ENCODE data around the gene TTC13.
"Not testable (repeated sequence)": the region's sequence is repeated elsewhere in the genome, so short reads cannot be mapped to it uniquely, and the experiment has no call there.

The TTC13 gene

DNA sequence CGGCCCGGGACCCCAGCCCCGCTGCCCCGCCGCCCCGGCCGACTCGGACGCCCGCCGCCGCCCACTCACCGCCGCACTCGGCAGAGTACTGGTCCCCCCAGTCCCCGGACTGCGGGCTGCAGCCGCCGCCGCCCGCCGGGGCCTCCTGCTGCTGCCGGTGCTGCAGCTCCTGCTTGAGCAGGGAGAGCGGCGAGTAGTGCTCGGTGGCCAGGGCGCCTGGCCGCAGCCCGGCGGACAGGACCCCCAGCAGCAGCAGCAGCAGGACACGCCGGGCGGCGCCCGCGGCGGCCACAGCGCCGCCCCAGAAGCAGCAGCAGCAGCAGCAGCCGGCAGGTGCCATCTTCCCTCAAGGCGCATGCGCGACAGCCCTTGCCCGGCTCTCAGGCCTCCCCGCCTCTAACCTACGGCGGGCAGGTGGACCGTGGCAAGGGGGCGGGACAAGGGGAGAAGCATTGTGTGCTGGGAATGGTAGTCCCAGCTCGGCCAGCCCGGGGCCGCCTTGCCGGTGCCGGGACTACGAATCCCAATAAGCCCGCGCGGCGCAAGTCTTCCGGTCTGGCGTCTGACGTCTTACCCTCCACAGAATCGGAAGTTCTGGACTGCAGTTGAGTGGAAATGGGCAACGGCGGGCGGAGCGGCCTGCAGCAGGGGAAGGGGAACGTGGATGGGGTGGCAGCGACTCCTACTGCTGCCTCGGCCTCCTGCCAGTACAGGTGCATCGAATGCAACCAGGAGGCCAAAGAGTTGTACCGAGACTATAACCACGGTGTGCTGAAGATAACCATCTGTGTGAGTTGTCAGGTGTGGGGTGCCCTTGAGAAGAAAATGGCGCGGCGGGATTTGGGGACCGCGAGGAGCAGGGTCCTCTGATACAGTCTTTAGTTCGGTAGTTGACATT, at the start of gene TTC13, which contains the start of gene ARV1:
Gene TTC13, minus strand, starts transcription at position 371 of the 898 bp plus-strand sequence. Its CDS starts 31 bp downstream, at position 340.
Gene ARV1, plus strand, starts transcription at position 604 of the 898 bp plus-strand sequence. Its CDS starts 12 bp downstream, at position 616.
- peak; percentile 98 for DNase-seq (ENCODE audit: low read depth)

DNA sequence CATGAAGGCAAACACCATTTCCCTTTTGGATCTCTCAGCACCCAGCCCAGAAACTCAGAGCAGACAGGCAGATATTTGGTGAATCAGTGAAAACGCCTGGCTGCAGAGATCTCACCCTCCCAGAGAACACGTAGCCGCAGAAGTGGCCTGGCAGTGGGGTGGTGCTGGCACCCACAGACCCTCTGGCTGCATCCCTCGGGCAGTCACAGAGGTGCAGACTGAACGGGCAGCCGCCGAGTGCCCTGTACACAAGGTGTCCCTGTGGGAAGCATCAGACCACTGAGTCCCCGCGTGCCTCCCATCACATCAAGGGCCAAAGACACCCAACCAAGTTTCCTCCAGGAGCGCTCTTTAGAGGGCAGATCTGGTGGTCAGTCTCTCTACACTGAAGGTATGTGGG, 49.3 kb upstream of the TTC13 start:
- no peak for DNase-seq (ENCODE audit: low read depth)

DNA sequence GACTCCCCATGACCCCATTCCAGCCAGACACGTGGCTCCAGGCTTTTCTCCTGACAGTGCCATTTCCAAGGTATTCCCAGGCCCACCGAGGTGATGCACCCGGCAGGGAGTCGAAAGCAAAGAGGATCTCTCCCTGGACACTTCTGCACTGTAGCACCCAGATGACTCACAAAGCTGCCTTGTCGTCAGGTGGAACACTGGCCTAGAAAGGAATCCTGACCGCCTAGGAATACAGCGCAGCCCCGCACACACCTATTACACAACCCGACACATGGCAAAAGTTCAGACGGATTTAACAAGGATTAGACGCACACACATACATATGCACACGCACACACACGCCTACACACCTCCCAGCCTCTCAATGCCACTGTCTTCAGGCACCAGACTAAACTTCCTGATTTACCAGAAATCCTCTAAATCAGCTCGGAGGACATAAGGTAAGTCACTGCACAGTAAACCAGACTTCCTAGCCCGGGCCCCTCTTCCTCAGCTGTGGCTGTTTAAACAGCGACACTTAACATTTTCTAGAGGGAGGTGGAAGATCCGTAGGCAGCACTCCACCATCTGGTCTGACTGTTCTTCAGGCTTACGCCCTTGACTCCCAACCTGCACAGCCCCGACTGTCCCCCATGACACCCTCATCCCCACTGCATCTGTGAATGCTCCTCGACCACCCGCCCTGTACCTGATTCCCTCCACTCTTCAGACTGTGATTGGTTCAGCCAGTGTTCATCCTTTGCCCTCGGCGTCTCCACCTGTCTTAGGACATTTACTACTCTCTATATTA, 48.7 kb upstream of the TTC13 start:
- DNase-seq (ENCODE audit: low read depth) = no peak

GRCh38 chr1:231026576-231026975, 47.9 kb upstream of the TTC13 start:
- no peak for DNase-seq (ENCODE audit: low read depth)

DNA sequence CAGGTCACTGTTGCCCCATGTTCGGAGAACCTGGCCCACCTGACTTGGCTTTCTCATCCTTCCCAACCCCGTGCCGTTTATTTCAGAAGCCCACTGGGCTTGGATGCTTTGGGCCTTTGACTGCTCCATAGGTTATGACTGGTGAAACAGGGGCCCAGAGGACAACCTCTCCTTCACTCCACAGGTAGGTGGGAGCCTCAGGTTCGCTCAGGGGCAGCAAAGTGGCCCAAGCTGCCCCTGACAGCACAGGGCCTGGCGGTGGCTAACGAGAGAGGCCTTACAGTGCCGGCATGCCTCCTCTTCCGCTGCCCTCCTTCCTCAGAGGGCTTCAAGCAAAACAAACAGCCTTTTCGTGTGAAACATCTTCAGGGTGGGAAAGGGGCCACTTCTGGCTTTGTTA, 44.5 kb upstream of the TTC13 start:
- no peak for DNase-seq (ENCODE audit: low read depth)

GRCh38 chr1:231022543-231022942, 43.9 kb upstream of the TTC13 start:
- not testable (repeated sequence) for DNase-seq (ENCODE audit: low read depth)

- no peak for DNase-seq (ENCODE audit: low read depth)
Measured at GRCh38 chr1:231021540-231022031, 42.9 kb upstream of the TTC13 start.

- DNase-seq (ENCODE audit: low read depth) = no peak
Measured at GRCh38 chr1:231020816-231021215, 42.2 kb upstream of the TTC13 start.

GRCh38 chr1:231020139-231020601, 41.5 kb upstream of the TTC13 start:
- DNase-seq (ENCODE audit: low read depth) = no peak

GRCh38 chr1:231019711-231020110, 41.0 kb upstream of the TTC13 start:
- no peak for DNase-seq (ENCODE audit: low read depth)

- no peak for DNase-seq (ENCODE audit: low read depth)
Measured at GRCh38 chr1:231016966-231017365, 38.3 kb upstream of the TTC13 start.

DNA sequence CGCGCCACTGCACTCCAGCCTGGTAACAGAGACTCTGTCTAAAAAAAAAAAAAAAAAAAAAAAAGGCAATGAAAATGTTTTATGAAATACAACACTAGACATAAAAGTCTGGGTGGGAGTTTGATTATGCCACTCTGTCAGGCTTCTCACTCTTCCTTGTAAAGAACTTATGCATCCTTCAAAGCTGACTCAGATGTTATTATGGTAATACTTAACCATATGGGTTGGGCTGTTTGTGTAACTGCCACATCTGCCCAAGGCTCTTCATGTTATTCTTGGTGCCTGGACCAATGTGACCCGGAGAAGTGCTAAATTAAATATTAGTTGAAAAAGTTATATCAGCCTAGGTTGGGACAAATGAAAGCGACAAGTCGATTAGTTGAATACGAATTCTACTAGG, 37.6 kb upstream of the TTC13 start:
- no peak for DNase-seq (ENCODE audit: low read depth)

GRCh38 chr1:231013391-231014015, 34.8 kb upstream of the TTC13 start:
- no peak for DNase-seq (ENCODE audit: low read depth)

DNA sequence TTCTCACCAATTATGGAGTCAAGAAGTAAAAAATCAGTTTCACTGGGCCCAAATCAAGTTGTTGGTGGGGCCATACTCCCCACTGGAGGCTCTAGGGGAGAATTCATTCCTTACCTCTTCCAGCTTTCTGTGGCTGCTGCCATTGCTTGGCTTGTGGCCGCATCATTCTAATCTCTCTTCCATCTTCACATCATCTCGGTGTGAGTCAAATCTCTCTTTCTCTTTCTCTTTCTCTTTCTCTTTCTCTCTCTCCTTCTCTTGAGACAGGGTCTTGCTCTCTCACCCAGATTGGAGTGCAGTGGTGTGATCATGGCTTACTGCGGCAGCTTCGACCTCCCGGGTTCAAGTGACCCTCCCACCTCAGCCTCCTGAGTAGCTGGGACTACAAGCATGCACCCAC, 33.3 kb upstream of the TTC13 start:
- DNase-seq (ENCODE audit: low read depth) = no peak

- DNase-seq (ENCODE audit: low read depth) = no peak
Measured at GRCh38 chr1:231011360-231011759, 32.7 kb upstream of the TTC13 start.

- DNase-seq (ENCODE audit: low read depth) = not testable (repeated sequence)
Measured at GRCh38 chr1:231007535-231007934, 28.9 kb upstream of the TTC13 start.

- no peak for DNase-seq (ENCODE audit: low read depth)
Measured at GRCh38 chr1:231001892-231002291, 23.2 kb upstream of the TTC13 start.

- no peak for DNase-seq (ENCODE audit: low read depth)
Measured at GRCh38 chr1:231000639-231001038, 22.0 kb upstream of the TTC13 start.

- no peak for DNase-seq (ENCODE audit: low read depth)
Measured at GRCh38 chr1:231000201-231000600, 21.5 kb upstream of the TTC13 start.

GRCh38 chr1:230994860-230995259, 16.2 kb upstream of the TTC13 start:
- DNase-seq (ENCODE audit: low read depth) = peak; percentile 11

DNA sequence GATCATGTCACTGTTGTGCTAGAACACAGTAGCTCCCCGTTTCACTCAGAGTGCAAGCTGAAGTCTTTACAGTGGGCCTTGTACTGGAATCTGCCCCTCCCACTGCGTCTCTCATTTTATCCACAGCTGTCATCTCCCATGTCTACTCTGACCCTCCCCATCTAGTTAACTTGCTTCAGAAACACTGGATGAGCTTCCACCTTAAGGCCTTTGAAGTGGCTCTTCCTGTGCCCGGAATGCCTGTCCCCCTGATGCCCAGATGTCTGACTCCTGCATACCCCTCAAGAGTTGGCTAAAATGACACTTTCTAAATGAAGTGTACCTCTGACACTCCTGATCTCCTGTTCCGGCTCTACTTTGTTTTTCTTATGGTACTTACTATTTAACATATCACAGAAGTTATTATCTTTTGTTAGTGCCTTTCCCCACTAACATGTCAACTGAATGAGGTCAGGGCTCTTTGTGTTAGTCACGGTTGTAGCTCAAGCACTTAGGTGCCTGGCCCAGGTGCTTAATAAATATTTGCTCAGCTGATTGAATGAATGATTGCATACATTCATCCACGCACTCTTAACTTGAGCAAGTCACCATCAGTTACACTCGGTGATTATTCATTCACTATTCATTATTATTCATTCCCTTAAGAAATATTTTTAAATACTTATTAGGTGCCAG, 13.6 kb upstream of the TTC13 start:
- DNase-seq (ENCODE audit: low read depth) = no peak

DNA sequence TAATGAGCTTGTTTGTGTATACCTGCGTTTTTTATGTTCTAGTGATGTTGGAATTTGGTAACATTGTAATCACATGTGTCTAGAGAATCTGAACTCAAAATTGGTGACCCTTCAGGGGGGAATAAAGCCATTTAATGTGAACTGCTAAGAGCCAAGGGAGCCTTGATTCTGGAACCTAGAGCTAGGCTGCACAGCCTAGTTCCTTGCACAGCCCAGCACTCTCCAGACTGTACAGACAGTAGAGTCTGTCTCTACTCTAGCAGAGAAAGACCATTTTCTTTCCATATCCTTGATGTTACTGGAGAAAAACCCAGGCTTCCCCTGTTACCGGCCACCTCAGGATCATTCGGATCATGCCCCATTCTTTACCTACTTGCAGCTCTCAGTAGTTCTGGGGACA, 8.8 kb upstream of the TTC13 start:
- no peak for DNase-seq (ENCODE audit: low read depth)

Data from fibroblast of gingiva (primary cell).